Type B pancreatic cell (in vitro differentiated cells): ENCODE measurements around the gene PARN. TPM values are rescaled to one million over a fixed set of nuclear protein-coding genes. Genes with fewer than 3 reads are reported as not detected.

Experiments used
- DNase-seq: peaks from one replicate; pipeline ENCODE4 v3.0.0; 2021; ENCODE audit warnings: mixed read lengths; ENCODE audit not compliant: unreplicated experiment; ENCODE audit errors: extremely low spot score
- H3K27ac Mint-ChIP-seq: 2 replicates; pipeline ENCODE4 v1.8.0; 2021; ENCODE audit warnings: mild to moderate bottlenecking, mixed read lengths
- H3K27me3 Mint-ChIP-seq: 2 replicates; pipeline ENCODE4 v1.8.0; 2021; ENCODE audit warnings: mixed read lengths
- H3K36me3 Mint-ChIP-seq: 2 replicates; pipeline ENCODE4 v1.8.0; 2021; ENCODE audit warnings: mixed read lengths
- H3K4me1 Mint-ChIP-seq: one replicate; pipeline ENCODE4 v1.8.0; 2021; ENCODE audit warnings: mixed read lengths; ENCODE audit not compliant: unreplicated experiment
- H3K4me3 Mint-ChIP-seq: 2 replicates; pipeline ENCODE4 v1.8.0; 2021; ENCODE audit warnings: mild to moderate bottlenecking, mixed read lengths
- H3K9me3 Mint-ChIP-seq: 2 replicates; pipeline ENCODE4 v1.8.0; 2021; ENCODE audit warnings: mixed read lengths
- total RNA-seq: library from RNA; stranded (reverse); gene quantifications from 2 replicates; pipeline ENCODE4 v1.2.1, GENCODE V29; 2021; ENCODE audit warnings: low replicate concordance
- TF ChIP-seq, protein P1 (sequence below): fragments of 200-600 bp; sonication (generic); conservative IDR thresholded peaks from 2 replicates; pipeline ENCODE4 v1.5.0; 2021; ENCODE audit warnings: antibody characterized with exemption, mild to moderate bottlenecking

PARN gene
- total RNA-seq, 1 donor from 2014 or later, result 26.1 TPM

DNA sequence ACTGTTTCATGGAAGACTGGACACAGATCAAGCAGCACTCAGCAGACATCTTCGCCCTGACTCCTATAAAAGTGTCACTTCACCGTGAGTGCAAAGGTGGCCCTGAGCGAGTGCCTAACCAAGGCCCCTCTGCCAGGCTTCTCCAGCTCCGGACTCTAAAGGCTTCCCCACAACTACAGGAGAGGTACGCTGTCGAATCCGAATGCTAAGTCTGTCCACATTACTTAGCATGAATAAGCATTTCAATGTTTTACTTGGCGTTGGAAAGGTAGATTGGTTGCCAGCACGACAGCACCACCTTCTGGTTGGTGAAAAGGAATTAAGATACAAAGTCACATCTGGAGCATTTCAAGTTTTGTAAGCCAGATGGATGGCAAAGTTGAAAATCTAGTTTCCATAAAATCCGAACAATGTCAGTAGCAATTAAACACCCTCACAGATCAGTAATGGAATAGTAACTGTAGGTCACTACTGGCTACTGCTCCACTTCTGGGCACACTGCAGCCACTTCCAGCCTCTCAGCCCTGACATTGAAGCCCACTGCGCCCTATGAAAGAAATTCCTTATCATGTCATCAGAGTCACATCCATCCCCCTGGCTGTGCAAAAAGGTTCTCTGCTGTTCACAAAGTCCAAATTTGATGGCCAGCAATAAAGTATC, 100.9 kb downstream of the PARN start:
- Mint-ChIP-seq H3K4me3 (peak overlapping the region; percentile 80), H3K4me1 (peaks cover 39% of the 10 kb centered on the region), H3K36me3 (peaks cover 16% of the 10 kb centered on the region), H3K27ac (peak overlapping the region; percentile 91), H3K27me3 (no peaks in the 10 kb centered on the region), H3K9me3 (no peaks in the 10 kb centered on the region)
- TF ChIP-seq, protein P1, sequence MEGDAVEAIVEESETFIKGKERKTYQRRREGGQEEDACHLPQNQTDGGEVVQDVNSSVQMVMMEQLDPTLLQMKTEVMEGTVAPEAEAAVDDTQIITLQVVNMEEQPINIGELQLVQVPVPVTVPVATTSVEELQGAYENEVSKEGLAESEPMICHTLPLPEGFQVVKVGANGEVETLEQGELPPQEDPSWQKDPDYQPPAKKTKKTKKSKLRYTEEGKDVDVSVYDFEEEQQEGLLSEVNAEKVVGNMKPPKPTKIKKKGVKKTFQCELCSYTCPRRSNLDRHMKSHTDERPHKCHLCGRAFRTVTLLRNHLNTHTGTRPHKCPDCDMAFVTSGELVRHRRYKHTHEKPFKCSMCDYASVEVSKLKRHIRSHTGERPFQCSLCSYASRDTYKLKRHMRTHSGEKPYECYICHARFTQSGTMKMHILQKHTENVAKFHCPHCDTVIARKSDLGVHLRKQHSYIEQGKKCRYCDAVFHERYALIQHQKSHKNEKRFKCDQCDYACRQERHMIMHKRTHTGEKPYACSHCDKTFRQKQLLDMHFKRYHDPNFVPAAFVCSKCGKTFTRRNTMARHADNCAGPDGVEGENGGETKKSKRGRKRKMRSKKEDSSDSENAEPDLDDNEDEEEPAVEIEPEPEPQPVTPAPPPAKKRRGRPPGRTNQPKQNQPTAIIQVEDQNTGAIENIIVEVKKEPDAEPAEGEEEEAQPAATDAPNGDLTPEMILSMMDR, result peak; percentile 88
- DNase-seq, result peak; percentile 75

DNA sequence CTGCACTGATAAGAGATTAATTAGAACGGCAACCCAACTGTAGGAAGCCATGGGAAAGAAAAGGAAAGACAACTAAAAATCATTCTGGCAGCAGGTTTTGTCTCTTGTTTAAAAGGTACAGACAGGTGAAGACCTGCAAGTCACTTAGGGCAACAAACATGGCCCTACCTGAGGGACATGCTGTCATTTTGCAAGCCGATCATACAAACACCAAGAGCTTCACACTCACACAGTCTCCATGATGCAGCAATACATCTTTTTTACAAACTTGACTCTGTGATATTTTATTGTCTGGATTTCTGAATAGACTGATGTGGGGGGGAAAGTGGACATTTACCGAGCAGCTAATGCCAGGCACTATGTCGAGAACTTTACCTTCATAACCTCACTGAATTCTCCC, 101.8 kb downstream of the PARN start:
- Mint-ChIP-seq H3K27ac (peak overlapping the region; percentile 64), H3K36me3 (peaks cover 11% of the 10 kb centered on the region), H3K9me3 (no peaks in the 10 kb centered on the region), H3K27me3 (no peaks in the 10 kb centered on the region), H3K4me1 (peaks cover 47% of the 10 kb centered on the region), H3K4me3 (no peak overlapping the region)
- no peak for DNase-seq
- TF ChIP-seq, protein P1, result no peak

DNA sequence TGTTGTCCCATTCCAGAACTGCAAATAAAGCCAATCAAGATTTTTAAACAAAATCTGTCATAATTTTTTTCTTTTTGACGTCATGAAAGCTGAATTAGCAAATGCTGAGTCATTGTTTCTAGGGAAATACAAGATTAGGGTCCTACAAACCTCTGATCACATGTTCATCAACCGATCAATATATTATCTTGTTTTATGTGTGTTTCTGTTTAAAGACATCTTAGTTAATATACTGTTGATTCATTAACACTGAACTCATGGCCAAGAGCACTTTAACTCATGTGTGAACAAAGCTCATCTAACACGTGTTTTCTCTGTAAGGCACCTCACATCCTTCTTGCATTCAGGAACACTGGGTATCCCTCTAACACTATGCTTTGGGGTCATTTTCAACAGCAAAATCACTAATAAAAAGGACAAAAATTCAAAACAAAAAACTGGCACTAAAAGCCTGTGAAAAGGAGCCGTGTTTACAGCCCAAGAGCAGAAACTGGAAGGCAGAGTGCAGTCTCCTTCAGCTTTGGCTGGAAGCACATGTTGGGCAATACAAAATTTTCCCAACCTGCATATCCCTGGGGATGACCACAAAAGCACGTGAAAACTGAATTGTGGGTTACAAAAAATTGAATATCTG, 102.5 kb downstream of the PARN start:
- Mint-ChIP-seq H3K27ac (peak overlapping the region; percentile 77), H3K9me3 (no peaks in the 10 kb centered on the region), H3K36me3 (peaks cover 11% of the 10 kb centered on the region), H3K4me3 (no peak overlapping the region), H3K4me1 (peaks cover 49% of the 10 kb centered on the region), H3K27me3 (no peaks in the 10 kb centered on the region)
- TF ChIP-seq, protein P1, result no peak
- no peak for DNase-seq

DNA sequence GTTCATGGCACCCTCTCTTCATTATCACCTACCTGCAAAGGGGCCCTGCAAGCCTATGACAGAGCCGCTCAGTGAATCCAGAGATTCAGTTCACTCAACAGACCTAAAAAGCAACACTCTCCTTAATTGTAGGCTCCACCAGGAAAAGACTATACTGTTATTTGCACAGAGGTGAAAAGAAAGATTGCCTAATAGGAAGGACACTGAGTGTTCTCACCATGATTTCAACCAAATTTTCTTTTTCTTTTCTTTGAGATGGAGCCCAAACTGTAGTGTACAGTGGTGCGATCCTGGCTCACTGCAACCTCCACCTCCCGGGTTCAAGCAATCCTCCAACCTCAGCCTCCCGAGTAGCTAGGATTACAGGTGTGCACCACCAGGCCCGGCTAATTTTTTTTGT, 104.5 kb downstream of the PARN start:
- H3K4me1 Mint-ChIP-seq, result peaks cover 57% of the 10 kb centered on the region
- peaks cover 11% of the 10 kb centered on the region for H3K36me3 Mint-ChIP-seq
- TF ChIP-seq, protein P1, result no peak

DNA sequence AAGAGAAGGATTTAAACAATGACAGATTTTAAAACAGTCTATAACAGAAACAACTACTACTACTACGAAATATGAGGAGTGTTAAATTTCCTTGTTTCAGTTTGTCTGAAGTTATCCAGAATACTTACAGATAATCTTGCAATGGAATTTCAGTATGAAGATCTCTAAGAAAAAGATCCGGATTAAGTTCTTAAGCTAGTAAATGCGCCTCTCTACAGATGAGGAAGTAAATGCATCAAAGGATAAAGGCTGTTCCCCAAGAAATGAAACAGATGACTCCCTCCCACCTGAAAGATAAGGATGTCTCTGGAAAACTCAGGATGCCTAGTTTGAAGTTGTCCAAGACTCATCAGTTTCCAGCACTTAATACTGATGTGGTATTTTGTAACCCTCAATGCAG, 105.1 kb downstream of the PARN start:
- Mint-ChIP-seq H3K4me1 (peaks cover 57% of the 10 kb centered on the region), H3K36me3 (peaks cover 11% of the 10 kb centered on the region), H3K9me3 (no peaks in the 10 kb centered on the region), H3K27me3 (no peaks in the 10 kb centered on the region), H3K27ac (no peak overlapping the region), H3K4me3 (no peak overlapping the region)
- TF ChIP-seq, protein P1, result no peak
- no peak for DNase-seq

More for the DNA sequence above, 104.5 kb downstream of the PARN start:
- no peaks in the 10 kb centered on the region for H3K9me3 Mint-ChIP-seq
- H3K27me3 Mint-ChIP-seq, result no peaks in the 10 kb centered on the region
- DNase-seq, result no peak
- no peak overlapping the region for H3K27ac Mint-ChIP-seq
- no peak overlapping the region for H3K4me3 Mint-ChIP-seq
